Measurements from ENCODE around the gene CAPN5.

Gene CAPN5

DNA sequence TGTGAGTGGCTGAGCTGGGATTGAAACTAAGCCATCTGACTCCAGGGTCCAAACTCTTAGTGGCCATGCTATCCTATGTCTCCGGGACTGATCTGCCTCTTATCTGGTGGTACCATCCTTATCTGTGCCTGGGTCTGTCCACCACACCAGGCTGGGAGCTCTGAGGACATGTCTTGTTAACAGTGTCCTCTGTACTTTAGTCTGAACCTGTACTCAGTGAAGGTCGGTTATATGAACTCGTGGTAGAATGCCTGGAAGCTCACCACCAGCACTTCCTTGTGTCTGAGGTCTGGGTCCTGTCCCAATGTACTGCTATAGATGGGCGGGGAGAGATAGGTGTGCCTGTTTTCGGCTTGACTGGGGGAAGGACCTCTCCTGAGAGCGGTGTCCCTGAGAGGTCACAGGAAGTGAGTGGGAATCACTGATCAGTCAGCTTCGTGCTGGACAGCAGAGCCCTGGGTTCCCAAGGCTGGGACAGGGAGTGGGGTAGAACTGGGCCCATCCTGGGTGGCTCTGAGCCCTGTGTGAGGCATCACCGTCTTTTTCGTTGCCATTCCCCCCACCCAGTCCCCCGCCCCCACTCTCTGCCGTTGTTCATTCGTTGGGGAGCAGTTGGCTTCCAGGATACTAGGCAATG is 70.1 kb downstream of the CAPN5 start:
- Histone ChIP-seq H3K9me2 (replicated peaks; ENCODE audit: low read depth, low read length) (no peaks in the 10 kb centered on the region), H3K4me2 (ENCODE audit: low read depth, low read length, poor library complexity, severe bottlenecking) (no peak overlapping the region), H3K4me1 (ENCODE audit: insufficient read depth, low read length, poor library complexity, severe bottlenecking) (peaks cover 17% of the 10 kb centered on the region), H4K20me1 (ENCODE audit: insufficient read depth, low read length, poor library complexity, severe bottlenecking) (no peaks in the 10 kb centered on the region), H2AFZ (ENCODE audit: low read length) (no peak overlapping the region), H3K9ac (ENCODE audit: low read depth, low read length, poor library complexity, severe bottlenecking) (no peak overlapping the region), H3K9me3 (ENCODE audit: insufficient read depth, low read depth, low read length) (no peaks in the 10 kb centered on the region), H3K4me3 (ENCODE audit: low read length, poor library complexity, severe bottlenecking) (no peak overlapping the region), H3K79me2 (ENCODE audit: insufficient read depth, low read length) (no peaks in the 10 kb centered on the region), H3F3A (ENCODE audit: low read depth) (no peaks in the 10 kb centered on the region), H3K27me3 (ENCODE audit: insufficient read depth, low read length, poor library complexity, severe bottlenecking) (no peaks in the 10 kb centered on the region), H3K36me3 (ENCODE audit: insufficient read depth, low read length) (no peaks in the 10 kb centered on the region)
- no peak for TF ChIP-seq EZH2phosphoT487 (IDR thresholded peaks at IDR 0.05; ENCODE audit: borderline replicate concordance)
- TF ChIP-seq, protein P1, sequence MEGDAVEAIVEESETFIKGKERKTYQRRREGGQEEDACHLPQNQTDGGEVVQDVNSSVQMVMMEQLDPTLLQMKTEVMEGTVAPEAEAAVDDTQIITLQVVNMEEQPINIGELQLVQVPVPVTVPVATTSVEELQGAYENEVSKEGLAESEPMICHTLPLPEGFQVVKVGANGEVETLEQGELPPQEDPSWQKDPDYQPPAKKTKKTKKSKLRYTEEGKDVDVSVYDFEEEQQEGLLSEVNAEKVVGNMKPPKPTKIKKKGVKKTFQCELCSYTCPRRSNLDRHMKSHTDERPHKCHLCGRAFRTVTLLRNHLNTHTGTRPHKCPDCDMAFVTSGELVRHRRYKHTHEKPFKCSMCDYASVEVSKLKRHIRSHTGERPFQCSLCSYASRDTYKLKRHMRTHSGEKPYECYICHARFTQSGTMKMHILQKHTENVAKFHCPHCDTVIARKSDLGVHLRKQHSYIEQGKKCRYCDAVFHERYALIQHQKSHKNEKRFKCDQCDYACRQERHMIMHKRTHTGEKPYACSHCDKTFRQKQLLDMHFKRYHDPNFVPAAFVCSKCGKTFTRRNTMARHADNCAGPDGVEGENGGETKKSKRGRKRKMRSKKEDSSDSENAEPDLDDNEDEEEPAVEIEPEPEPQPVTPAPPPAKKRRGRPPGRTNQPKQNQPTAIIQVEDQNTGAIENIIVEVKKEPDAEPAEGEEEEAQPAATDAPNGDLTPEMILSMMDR (conservative IDR thresholded peaks at IDR 0.05; ENCODE audit: low read length): no peak

DNA sequence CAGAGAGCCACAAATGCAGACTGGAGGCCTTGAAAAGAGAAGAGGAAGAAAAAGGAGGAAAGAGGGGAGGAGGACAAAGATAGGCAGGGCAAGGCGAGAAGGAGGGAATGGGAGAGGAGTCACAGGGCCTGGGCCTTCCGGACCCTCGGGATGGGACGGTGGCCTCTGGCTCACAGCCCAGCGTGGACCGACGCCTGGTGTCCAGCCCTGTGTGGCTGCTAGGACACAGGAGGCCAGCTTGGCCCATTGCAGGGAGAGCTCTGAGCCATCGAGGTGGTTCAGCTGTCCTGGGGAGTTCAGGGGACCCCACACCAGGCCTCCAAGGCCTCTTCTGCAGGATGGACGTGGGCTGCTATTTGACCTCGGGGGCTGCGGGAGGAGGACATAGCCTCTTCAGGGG is 70.7 kb downstream of the CAPN5 start:
- H2AFZ ChIP-seq (ENCODE audit: low read length): no peak overlapping the region
- no peak overlapping the region for H3K9ac ChIP-seq (ENCODE audit: low read depth, low read length, poor library complexity, severe bottlenecking)
- no peaks in the 10 kb centered on the region for H4K20me1 ChIP-seq (ENCODE audit: insufficient read depth, low read length, poor library complexity, severe bottlenecking)
- TF ChIP-seq, protein P1 (conservative IDR thresholded peaks at IDR 0.05; ENCODE audit: low read length): no peak
- no peak for TF ChIP-seq EZH2phosphoT487 (IDR thresholded peaks at IDR 0.05; ENCODE audit: borderline replicate concordance)
- H3F3A ChIP-seq (ENCODE audit: low read depth): no peaks in the 10 kb centered on the region
- no peaks in the 10 kb centered on the region for H3K9me2 ChIP-seq (replicated peaks; ENCODE audit: low read depth, low read length)
- H3K79me2 ChIP-seq (ENCODE audit: insufficient read depth, low read length): no peaks in the 10 kb centered on the region
- no peaks in the 10 kb centered on the region for H3K36me3 ChIP-seq (ENCODE audit: insufficient read depth, low read length)
- no peaks in the 10 kb centered on the region for H3K27me3 ChIP-seq (ENCODE audit: insufficient read depth, low read length, poor library complexity, severe bottlenecking)
- peaks cover 22% of the 10 kb centered on the region for H3K4me1 ChIP-seq (ENCODE audit: insufficient read depth, low read length, poor library complexity, severe bottlenecking)
- no peak overlapping the region for H3K4me3 ChIP-seq (ENCODE audit: low read length, poor library complexity, severe bottlenecking)
- H3K4me2 ChIP-seq (ENCODE audit: low read depth, low read length, poor library complexity, severe bottlenecking): no peak overlapping the region
- H3K9me3 ChIP-seq (ENCODE audit: insufficient read depth, low read depth, low read length): no peaks in the 10 kb centered on the region

DNA sequence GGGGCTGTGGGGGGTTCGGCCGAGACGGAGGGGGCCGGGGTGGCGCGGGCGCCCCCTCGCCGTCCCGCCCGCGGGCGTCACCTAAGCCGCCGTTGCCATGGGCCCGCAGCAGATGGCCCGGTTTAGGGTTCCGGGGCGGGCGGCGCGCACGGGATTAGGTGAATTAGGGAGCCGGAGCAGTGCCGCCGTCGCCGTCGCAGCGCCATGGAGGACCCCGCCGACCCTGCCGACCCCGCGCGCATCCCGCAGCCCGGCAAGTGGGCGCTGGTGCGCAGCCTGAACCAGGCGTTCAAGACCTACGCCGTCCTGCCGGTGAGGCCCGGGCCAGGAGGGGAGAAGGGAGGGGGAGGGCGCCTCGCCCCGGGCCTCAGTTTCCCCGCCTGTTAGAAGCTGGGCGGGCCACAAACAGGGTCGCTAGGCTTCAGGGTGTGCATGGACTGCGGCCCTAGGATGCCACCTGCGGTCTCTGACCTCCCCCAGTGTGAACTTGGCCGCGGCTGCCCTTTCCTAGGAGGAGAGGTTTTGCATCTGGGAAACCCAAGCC is 71.4 kb downstream of the CAPN5 start:
- H3K9ac ChIP-seq (ENCODE audit: low read depth, low read length, poor library complexity, severe bottlenecking): no peak overlapping the region

More for the DNA sequence above, 71.4 kb downstream of the CAPN5 start:
- Histone ChIP-seq H3K79me2 (ENCODE audit: insufficient read depth, low read length) (no peaks in the 10 kb centered on the region), H2AFZ (ENCODE audit: low read length) (no peak overlapping the region), H3K4me1 (ENCODE audit: insufficient read depth, low read length, poor library complexity, severe bottlenecking) (peaks cover 30% of the 10 kb centered on the region), H3K36me3 (ENCODE audit: insufficient read depth, low read length) (no peaks in the 10 kb centered on the region), H3K27me3 (ENCODE audit: insufficient read depth, low read length, poor library complexity, severe bottlenecking) (no peaks in the 10 kb centered on the region), H3K4me3 (ENCODE audit: low read length, poor library complexity, severe bottlenecking) (no peak overlapping the region), H4K20me1 (ENCODE audit: insufficient read depth, low read length, poor library complexity, severe bottlenecking) (no peaks in the 10 kb centered on the region), H3K9me3 (ENCODE audit: insufficient read depth, low read depth, low read length) (no peaks in the 10 kb centered on the region), H3K9me2 (replicated peaks; ENCODE audit: low read depth, low read length) (no peaks in the 10 kb centered on the region), H3F3A (ENCODE audit: low read depth) (no peaks in the 10 kb centered on the region), H3K4me2 (ENCODE audit: low read depth, low read length, poor library complexity, severe bottlenecking) (no peak overlapping the region)
- TF ChIP-seq, protein P1 (conservative IDR thresholded peaks at IDR 0.05; ENCODE audit: low read length): no peak
- no peak for TF ChIP-seq EZH2phosphoT487 (IDR thresholded peaks at IDR 0.05; ENCODE audit: borderline replicate concordance)
